Measurements from ENCODE around the gene MAP2K6.

MAP2K6 gene

GRCh38 chr17:69539781-69540319, 125.4 kb downstream of the MAP2K6 start:
- DNase-seq = no peak

DNA sequence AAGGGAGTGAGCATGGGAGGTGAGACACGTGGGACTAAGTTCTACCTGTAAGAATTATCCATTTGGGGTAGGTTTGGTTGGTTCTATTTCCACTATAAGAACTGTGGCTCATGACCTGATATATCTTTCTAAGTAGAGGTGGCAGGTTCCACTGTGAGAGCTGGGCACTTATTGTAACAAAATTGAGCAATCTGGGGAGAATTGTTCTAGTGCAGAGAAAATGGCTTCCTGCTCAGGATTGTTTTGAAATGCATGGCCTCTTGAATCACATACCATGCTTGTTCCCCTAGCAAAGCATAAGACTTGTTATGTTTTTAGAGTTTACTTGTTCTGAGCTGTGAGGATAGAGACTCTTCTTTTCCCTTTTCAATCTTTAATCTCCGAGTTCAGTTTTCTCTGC, 125.9 kb downstream of the MAP2K6 start:
- DNase-seq = no peak

GRCh38 chr17:69547230-69547629, 132.7 kb downstream of the MAP2K6 start:
- DNase-seq = no peak

GRCh38 chr17:69547947-69548346, 133.4 kb downstream of the MAP2K6 start:
- no peak for DNase-seq

DNA sequence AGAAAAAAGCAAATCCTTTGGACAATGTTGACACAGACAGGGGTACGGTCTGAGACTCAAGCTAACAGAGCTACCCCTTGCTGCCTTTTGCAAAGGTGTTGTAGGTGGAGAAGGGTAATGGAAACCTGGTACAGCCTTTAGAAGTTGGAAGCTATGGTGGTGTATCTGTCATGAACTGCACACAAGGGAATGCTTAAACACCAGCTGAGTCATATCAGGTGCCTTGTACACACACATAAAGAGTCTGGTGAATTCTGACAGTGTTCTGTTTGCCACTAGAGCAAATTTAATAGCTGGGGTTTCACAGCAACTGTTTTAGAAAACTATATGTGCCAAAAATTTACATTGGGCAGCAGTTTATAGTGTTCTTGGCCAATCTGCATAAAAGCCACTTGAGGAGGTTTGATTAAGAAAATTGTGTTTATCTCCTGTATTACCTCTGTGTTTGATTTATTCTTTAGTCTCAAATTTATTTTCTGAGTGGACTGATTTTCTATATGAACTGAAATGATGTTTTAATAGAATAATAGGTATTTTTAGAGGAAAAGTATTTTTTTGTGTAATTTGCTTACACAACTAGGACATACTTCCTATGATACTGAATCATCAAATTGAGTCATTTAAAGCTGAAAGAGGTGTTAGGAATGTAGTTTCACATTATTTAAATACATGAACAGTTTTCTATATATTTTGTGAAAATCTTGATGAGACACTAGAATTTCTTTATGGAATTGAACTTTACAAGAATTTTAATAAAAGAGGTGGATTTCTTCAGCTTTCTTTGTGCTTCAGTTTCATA, 136.9 kb downstream of the MAP2K6 start:
- DNase-seq = no peak

- no peak for DNase-seq
Observed at GRCh38 chr17:69552986-69553667, 138.6 kb downstream of the MAP2K6 start.

- no peak for DNase-seq
Observed at GRCh38 chr17:69555056-69555455, 140.6 kb downstream of the MAP2K6 start.

GRCh38 chr17:69557339-69557738, 142.8 kb downstream of the MAP2K6 start:
- DNase-seq = no peak

DNA sequence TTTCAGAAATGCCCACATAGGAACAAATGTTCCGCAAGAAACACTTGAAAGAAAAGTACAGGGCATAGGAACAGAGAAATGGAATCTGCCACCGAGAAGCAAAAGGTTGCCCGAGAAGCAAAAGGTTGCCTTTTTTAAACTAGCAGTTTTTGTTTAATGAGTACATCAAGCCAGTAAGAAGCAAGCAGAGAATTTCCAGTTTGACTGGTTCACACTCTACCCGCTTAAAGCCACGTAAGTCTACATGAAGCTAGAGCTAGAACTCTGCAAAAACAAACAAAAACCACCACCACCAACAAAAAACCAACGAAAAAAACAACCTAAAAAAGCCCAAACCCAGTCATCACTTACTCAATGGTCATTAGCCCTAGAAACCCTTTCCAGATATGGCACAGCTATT, 144.3 kb downstream of the MAP2K6 start:
- DNase-seq = no peak

GRCh38 chr17:69560987-69561441, 146.5 kb downstream of the MAP2K6 start:
- DNase-seq = no peak

DNA sequence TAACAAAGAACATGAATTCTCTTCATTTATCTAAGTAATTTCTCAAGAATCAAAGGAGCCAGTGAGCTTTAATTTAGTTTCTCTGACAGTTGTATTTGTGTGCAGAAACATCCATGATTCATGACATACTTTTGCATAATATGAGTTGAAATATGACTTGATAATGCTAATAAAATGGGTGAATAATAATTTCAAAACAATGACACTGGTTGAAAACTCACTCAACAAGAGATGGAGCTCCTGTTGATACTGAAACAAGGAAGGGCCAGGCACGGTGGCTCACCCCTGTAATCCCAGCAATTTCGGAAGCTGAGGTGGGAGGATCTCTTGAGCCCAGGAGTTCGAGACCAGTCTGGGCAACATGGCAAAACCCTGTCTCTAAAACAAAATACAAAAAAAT, 147.0 kb downstream of the MAP2K6 start:
- no peak for DNase-seq

GRCh38 chr17:69565447-69565846, 150.9 kb downstream of the MAP2K6 start:
- DNase-seq = no peak

DNA sequence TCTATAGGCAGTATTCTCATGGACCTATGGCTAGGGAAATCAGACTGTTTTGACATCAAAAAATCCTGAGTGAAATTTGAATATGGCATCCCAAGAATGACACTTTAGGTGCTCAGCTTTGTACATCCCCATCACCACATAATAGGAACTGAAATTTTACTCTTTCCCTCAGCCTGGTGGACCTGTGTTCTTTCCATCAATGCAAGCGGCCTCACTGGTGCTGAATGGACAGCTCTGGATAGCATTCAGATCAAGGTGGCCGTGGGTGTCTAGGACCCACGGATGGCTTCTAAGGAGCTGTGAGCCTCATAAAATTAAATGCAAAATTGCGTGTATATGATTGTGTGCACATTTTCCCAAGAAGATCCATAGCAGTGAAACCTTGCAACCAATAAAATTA, 152.6 kb downstream of the MAP2K6 start:
- no peak for DNase-seq

DNA sequence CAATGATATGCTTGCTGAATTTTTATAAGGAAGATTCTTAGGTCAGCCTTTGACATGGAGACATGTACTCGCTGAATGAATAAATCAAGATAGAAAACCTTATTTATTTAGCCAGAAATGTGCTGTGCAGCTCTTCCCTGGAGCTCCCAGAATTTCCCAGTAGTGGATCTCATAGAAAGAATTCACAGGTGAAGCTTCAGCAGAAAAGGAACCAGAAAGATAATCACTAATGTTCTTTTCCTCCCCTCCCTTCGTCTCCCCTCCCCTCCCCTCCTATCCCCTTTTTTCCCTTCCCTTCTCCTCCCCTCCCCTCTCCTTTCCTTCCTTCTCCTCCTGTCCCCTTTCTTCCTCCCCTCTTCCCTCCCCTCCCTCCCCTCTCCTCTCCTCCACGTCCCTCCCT, 158.2 kb downstream of the MAP2K6 start:
- DNase-seq = no peak

- DNase-seq = no peak
Observed at GRCh38 chr17:69573396-69573795, 158.9 kb downstream of the MAP2K6 start.

GRCh38 chr17:69574257-69575197, 160.0 kb downstream of the MAP2K6 start:
- DNase-seq = no peak

DNA sequence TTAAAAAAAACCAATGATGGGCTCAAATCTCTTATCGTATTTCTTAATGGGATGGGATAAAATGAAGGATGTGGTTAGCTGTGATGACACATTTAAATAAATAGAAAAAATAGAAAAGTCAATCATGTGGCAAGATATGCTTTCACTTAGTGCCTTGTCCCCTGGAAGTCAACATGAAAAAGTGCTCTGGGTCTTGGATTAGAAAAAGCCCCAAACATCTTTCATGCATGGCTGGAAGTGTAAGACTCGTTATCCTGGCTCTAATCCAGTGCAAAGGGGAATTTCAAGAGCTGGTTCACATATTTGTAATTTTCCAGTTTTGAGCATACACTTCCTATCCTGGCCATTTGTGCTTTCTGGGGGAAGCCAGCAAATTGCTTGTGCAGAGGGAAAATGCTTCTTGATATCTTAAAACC, 160.9 kb downstream of the MAP2K6 start:
- no peak for DNase-seq

DNA sequence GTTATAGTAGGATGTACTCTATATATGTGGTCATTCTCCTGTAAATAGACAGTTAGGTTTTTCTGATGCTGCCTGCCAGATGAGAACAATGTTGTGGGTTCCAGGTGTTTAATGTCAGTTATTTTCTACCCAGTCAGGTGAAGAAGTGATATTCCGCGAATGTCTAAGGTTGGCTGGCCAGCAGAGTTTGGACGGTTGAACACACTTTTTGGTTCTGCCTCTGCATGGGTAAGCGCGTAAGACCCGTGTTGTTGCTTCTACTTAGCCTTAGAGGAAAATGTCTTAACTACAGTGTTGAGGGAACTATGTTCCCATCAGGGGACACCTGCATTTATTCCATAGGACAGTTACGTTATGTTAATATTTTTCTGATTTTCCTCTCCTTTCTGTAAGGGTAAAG, 162.6 kb downstream of the MAP2K6 start:
- no peak for DNase-seq

GRCh38 chr17:69578385-69578936, 164.0 kb downstream of the MAP2K6 start:
- DNase-seq = no peak

- no peak for DNase-seq
Observed at GRCh38 chr17:69579961-69580677, 165.6 kb downstream of the MAP2K6 start.

DNA sequence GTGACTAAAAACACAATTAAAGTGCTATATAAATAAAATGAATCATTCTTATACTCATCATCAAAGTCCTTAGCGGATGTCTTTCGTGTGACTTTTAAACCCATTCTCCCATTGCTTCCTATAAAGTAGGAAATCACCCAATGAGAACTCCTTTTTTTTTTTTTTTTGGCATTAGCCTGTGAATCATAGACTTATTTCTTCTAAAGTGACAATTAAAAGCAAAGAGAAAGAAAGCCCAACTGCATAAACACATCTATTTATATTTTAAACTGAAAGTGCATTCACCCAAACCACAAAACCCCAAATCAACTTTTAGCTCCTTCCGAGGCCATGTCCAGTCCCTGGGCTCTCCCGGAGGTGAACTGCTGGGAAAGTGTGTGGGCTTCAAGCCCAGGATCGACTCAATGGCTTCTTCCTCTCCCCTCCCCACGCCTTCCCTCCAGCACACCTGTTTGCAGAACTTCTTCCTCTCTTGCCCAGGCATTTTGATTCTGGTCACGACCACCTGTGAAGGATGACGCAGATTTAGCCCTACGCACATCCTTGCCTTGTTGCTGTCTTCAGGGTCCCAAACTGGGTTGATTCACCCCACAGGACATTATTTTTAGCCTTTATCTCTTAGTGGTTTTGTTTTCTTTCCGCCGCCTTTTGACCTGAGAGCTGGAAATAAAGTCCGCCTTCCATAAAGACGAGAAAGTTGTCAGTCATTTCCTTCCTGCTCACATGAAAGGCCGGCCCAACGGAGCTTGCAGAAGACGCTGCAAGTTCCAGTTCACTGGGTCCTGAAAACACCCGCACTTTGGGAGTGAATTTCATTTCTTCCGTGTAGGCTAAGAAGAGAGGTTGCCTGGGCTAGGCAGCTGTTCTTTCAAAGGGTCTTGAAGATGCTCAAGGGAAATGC, 166.8 kb downstream of the MAP2K6 start:
- DNase-seq = peak; percentile 8

Data from CD4-positive, alpha-beta T cell treated with Interleukin-17A for 1 hour (primary cell).